IMR-90 (cell line): ENCODE measurements around the gene SMOC1. TPM values are rescaled to one million over a fixed set of nuclear protein-coding genes. Genes with fewer than 3 reads are reported as not detected.

ENCODE experiments used
- polyA plus RNA-seq, 3 experiments: library from polyadenylated mRNA; depleted of rRNA; stranded (reverse); fragments of >200 nt; gene quantifications; 2 replicates each; pipeline ENCODE4 v1.2.3, GENCODE V29; 2012; ENCODE audit warnings: low replicate concordance in 1 of 3
- total RNA-seq: library from RNA; depleted of rRNA; stranded (reverse); fragments of >200 nt; gene quantifications from 2 replicates; pipeline ENCODE4 v1.2.3, GENCODE V29; 2012; rRNA removed

Gene SMOC1
- total and polyA plus RNA-seq, 2 of the 4 experiments (the other 2 are of a cell fraction), result 0.90 to 4.1 TPM

Other genes with a start within 250 kb of the SMOC1 start
- 29.4 and 96.9 TPM in 2 replicates for gene SRSF5, start 112.3 kb upstream of the SMOC1 start, total RNA-seq
- gene SRSF5, start 112.3 kb upstream of the SMOC1 start, polyA plus RNA-seq (2012; rRNA removed), result 219 and 229 TPM in 2 replicates
- not detected in 2 replicates for gene SLC10A1, start 82.2 kb upstream of the SMOC1 start, total RNA-seq
- 0.03 TPM in 1 of 2 replicates, not detected in the other for gene SLC10A1, start 82.2 kb upstream of the SMOC1 start, polyA plus RNA-seq (2012; rRNA removed)